Measurements from ENCODE around the gene KCNIP4. TPM values are rescaled to one million over a fixed set of nuclear protein-coding genes. Genes with fewer than 3 reads are reported as not detected.
"Not testable (repeated sequence)": the region's sequence is repeated elsewhere in the genome, so short reads cannot be mapped to it uniquely, and the experiment has no call there.

The KCNIP4 gene
- total RNA-seq, 1 donor from 2014 or later: 3.3 TPM

- no peak for DNase-seq (ENCODE audit: low spot score)
These were observed 582.3 kb downstream of the KCNIP4 start for GRCh38 chr4:21366312-21366711.

GRCh38 chr4:21363701-21364100 lies 584.9 kb downstream of the KCNIP4 start:
- DNase-seq (ENCODE audit: low spot score): no peak

GRCh38 chr4:21352354-21352753 lies 596.2 kb downstream of the KCNIP4 start:
- not testable (repeated sequence) for DNase-seq (ENCODE audit: low spot score)

GRCh38 chr4:21347142-21347541 lies 601.4 kb downstream of the KCNIP4 start:
- no peak for DNase-seq (ENCODE audit: low spot score)

- DNase-seq (ENCODE audit: low spot score): no peak
These were observed 620.4 kb downstream of the KCNIP4 start for GRCh38 chr4:21327976-21328700.

- no peak for DNase-seq (ENCODE audit: low spot score)
These were observed 628.5 kb downstream of the KCNIP4 start for GRCh38 chr4:21320034-21320433.

GRCh38 chr4:21307709-21308108 lies 640.9 kb downstream of the KCNIP4 start:
- no peak for DNase-seq (ENCODE audit: low spot score)

- no peak for DNase-seq (ENCODE audit: low spot score)
These were observed 644.1 kb downstream of the KCNIP4 start for GRCh38 chr4:21304540-21304887.

GRCh38 chr4:21290562-21290961 lies 658.0 kb downstream of the KCNIP4 start:
- DNase-seq (ENCODE audit: low spot score): no peak

- DNase-seq (ENCODE audit: low spot score): no peak
These were observed 672.5 kb downstream of the KCNIP4 start for GRCh38 chr4:21276046-21276445.

- DNase-seq (ENCODE audit: low spot score): no peak
These were observed 677.0 kb downstream of the KCNIP4 start for GRCh38 chr4:21271439-21272052.

- no peak for DNase-seq (ENCODE audit: low spot score)
These were observed 700.2 kb downstream of the KCNIP4 start for GRCh38 chr4:21248331-21248730.

- no peak for DNase-seq (ENCODE audit: low spot score)
These were observed 706.4 kb downstream of the KCNIP4 start for GRCh38 chr4:21242163-21242562.

- peak; percentile 32 for DNase-seq (ENCODE audit: low spot score)
These were observed 721.7 kb downstream of the KCNIP4 start for GRCh38 chr4:21226637-21227538.

GRCh38 chr4:21211846-21212245 lies 736.7 kb downstream of the KCNIP4 start:
- DNase-seq (ENCODE audit: low spot score): no peak

- DNase-seq (ENCODE audit: low spot score): no peak
These were observed 738.7 kb downstream of the KCNIP4 start for GRCh38 chr4:21209860-21210259.

- peak; percentile 54 for DNase-seq (ENCODE audit: low spot score)
These were observed 742.6 kb downstream of the KCNIP4 start for GRCh38 chr4:21205821-21206531.

- no peak for DNase-seq (ENCODE audit: low spot score)
These were observed 745.2 kb downstream of the KCNIP4 start for GRCh38 chr4:21203416-21203815.

GRCh38 chr4:21202959-21203358 lies 745.6 kb downstream of the KCNIP4 start:
- DNase-seq (ENCODE audit: low spot score): no peak

- DNase-seq (ENCODE audit: low spot score): no peak
These were observed 749.9 kb downstream of the KCNIP4 start for GRCh38 chr4:21198683-21199082.

GRCh38 chr4:21195682-21196081 lies 752.9 kb downstream of the KCNIP4 start:
- no peak for DNase-seq (ENCODE audit: low spot score)

GRCh38 chr4:21192367-21192766 lies 756.2 kb downstream of the KCNIP4 start:
- no peak for DNase-seq (ENCODE audit: low spot score)
